HepG2 (cell line): ENCODE results near the gene SDC4. TPM values are rescaled to one million over a fixed set of nuclear protein-coding genes. Genes with fewer than 3 reads are reported as not detected.

ENCODE experiments used
- ATAC-seq: fragments of 200-7000 bp; cut with Tn5 transposase; 3 replicates; pipeline ENCODE4 v1.9.1; 2020; ENCODE audit warnings: mild to moderate bottlenecking, moderate library complexity
- BruUV-seq: library from RNA; stranded (reverse); fragments of 400-500 nt; replicated peaks from 2 replicates; lab custom pipeline; 2021; lab: Mats Ljungman, UMichigan
- CTCF ChIA-PET: fragments of 300-600 bp; formaldehyde crosslinking; extraction: SDS; loops from one replicate; lab custom pipeline; 2021; ENCODE audit warnings: low total read pairs, inconsistent platforms, low intra/inter-chr PET ratio; lab: Yijun Ruan, JAX
- POLR2A ChIA-PET: fragments of 350-600 bp; sonication (Branson Sonifier 250); formaldehyde crosslinking; loops from one replicate; lab custom pipeline; 2020; ENCODE audit warnings: antibody characterized with exemption, inconsistent platforms; lab: Yijun Ruan, JAX
- DNase-seq: peaks from one replicate; pipeline ENCODE4 v3.0.0-alpha.2; 2015; ENCODE audit warnings: low spot score
- FAIRE-seq: peaks from 3 replicates; lab custom pipeline; 2011; peaks lifted over from hg19 to GRCh38; lab: Jason Lieb, UNC
- H2AFZ ChIP-seq: one replicate; pipeline ENCODE4 v1.6.1; 2011; ENCODE audit warnings: low read length, inconsistent platforms
- H3K27ac ChIP-seq: fragments of 300-600 bp; 3 replicates; pipeline ENCODE4 v1.8.0; 2011; ENCODE audit warnings: mixed run types, mild to moderate bottlenecking, mixed read lengths, low read length, inconsistent platforms; ENCODE audit not compliant: insufficient read depth; ENCODE audit errors: extremely low read length
- H3K27me3 ChIP-seq, 2 experiments: fragments of 200-600 bp in 1 of 2; 2 replicates in 1 of 2; 3 replicates in 1 of 2; pipeline versions ENCODE4 v1.6.0 to v1.8.0; 2011; ENCODE audit warnings: low read length in 2 of 2, mild to moderate bottlenecking in 2 of 2, moderate library complexity in 2 of 2, inconsistent platforms in 1 of 2; ENCODE audit not compliant: insufficient read depth in 2 of 2, control insufficient read depth in 1 of 2
- H3K36me3 ChIP-seq, 2 experiments: fragments of 200-600 bp in 1 of 2; replicated peaks in 1 of 2; 2 replicates in 1 of 2; 3 replicates in 1 of 2; pipeline versions ENCODE4 v1.5.1 to v1.8.0; 2011; ENCODE audit warnings: low read length in 2 of 2, inconsistent platforms in 1 of 2; ENCODE audit not compliant: insufficient read depth in 2 of 2, control insufficient read depth in 1 of 2
- H3K4me1 ChIP-seq: 2 replicates; pipeline ENCODE4 v1.5.1; 2012; ENCODE audit warnings: low read length, inconsistent platforms; ENCODE audit not compliant: insufficient read depth
- H3K4me2 ChIP-seq: 2 replicates; pipeline ENCODE4 v1.6.0; 2011; ENCODE audit warnings: low read depth, low read length, inconsistent platforms
- H3K4me3 ChIP-seq, 3 experiments: fragments of 200-600 bp in 1 of 3; sonication (generic), shearing (Covaris generic) in 1 of 3; replicated peaks in 1 of 3; 2 replicates each; pipeline ENCODE4 v1.5.1; 2011 to 2016; ENCODE audit warnings: low read length in 3 of 3, inconsistent platforms in 2 of 3, low read depth in 2 of 3, mild to moderate bottlenecking in 2 of 3, control low read depth in 1 of 3, mixed read lengths in 1 of 3; ENCODE audit not compliant: insufficient read depth in 1 of 3
- H3K79me2 ChIP-seq: one replicate; pipeline ENCODE4 v1.6.1; 2011; ENCODE audit warnings: low read length, inconsistent platforms; ENCODE audit not compliant: insufficient read depth
- H3K9ac ChIP-seq: 2 replicates; pipeline ENCODE4 v1.6.0; 2011; ENCODE audit warnings: mild to moderate bottlenecking, low read depth, low read length, inconsistent platforms; ENCODE audit not compliant: insufficient read depth
- H3K9me3 ChIP-seq: 2 replicates; pipeline ENCODE4 v1.5.1; 2012; ENCODE audit warnings: mild to moderate bottlenecking, low read length
- H4K20me1 ChIP-seq: 2 replicates; pipeline ENCODE4 v1.6.0; 2011; ENCODE audit warnings: inconsistent platforms, mild to moderate bottlenecking, low read length, moderate library complexity; ENCODE audit not compliant: insufficient read depth
- ATF7 ChIP-seq, 2 experiments: fragments of 450-650 bp in 1 of 2; sonication (generic) in 1 of 2; formaldehyde crosslinking in 1 of 2; IDR thresholded peaks; 2 replicates each; pipeline versions ENCODE4 v1.4.0 to v1.6.1; 2016 to 2020; ENCODE audit warnings: antibody characterized with exemption in 1 of 2, mild to moderate bottlenecking in 1 of 2, missing genetic modification reagents in 1 of 2
- CCDC6 ChIP-seq: sonication (generic); formaldehyde crosslinking; IDR thresholded peaks from 2 replicates; pipeline ENCODE4 v1.8.1; 2022; ENCODE audit warnings: mild to moderate bottlenecking, missing genetic modification reagents, moderate library complexity
- CREB1 ChIP-seq, 2 experiments: fragments of 450-650 bp in 1 of 2; IDR thresholded peaks; 2 replicates each; pipeline ENCODE4 v1.6.1; 2016 to 2017; ENCODE audit warnings: control low read depth in 1 of 2, mild to moderate bottlenecking in 1 of 2, missing compliant biosample characterization in 1 of 2, missing genetic modification characterization in 1 of 2
- GMEB1 ChIP-seq: sonication (generic); formaldehyde crosslinking; IDR thresholded peaks from 2 replicates; pipeline ENCODE4 v1.5.1; 2020; ENCODE audit warnings: missing genetic modification reagents, mild to moderate bottlenecking, borderline replicate concordance
- IRF1 ChIP-seq: sonication (generic); formaldehyde crosslinking; IDR thresholded peaks from 2 replicates; pipeline ENCODE4 v1.4.0; 2020; ENCODE audit warnings: low read depth, mild to moderate bottlenecking, missing genetic modification reagents
- MEF2D ChIP-seq: sonication (generic); formaldehyde crosslinking; IDR thresholded peaks from 2 replicates; pipeline ENCODE4 v1.5.1; 2020; ENCODE audit warnings: mild to moderate bottlenecking, missing genetic modification reagents
- TFE3 ChIP-seq: IDR thresholded peaks from 2 replicates; pipeline ENCODE4 v1.6.1; 2016
- ZMAT5 ChIP-seq: sonication (generic); formaldehyde crosslinking; IDR thresholded peaks from 2 replicates; pipeline ENCODE4 v1.5.0; 2020; ENCODE audit warnings: mild to moderate bottlenecking, low read depth, missing genetic modification reagents, borderline replicate concordance
- WGBS: methylation state at CpG from one replicate; pipeline ENCODE4 v1.1.6; 2017; ENCODE audit warnings: low lambda C conversion rate; 5-methylcytosine and 5-hydroxymethylcytosine counted together
- in situ Hi-C: cut with HindIII; loops from 2 replicates; pipeline ENCODE4 v1.10.0; 2017; ENCODE audit warnings: low pct_unique_long_range_greater_than_20kb; ENCODE audit not compliant: extremely low pct_ligation_motif_present
- intact Hi-C: fragments of 100-400 bp; cut with micrococcal nuclease; formaldehyde crosslinking; loops from one replicate; pipeline ENCODE4 v1.10.0; 2022; ENCODE audit not compliant: unreplicated experiment
- polyA plus RNA-seq, 8 experiments: library from polyadenylated mRNA; depleted of rRNA in 3 of 8; stranded (reverse) in 7 of 8; unstranded in 1 of 8; fragments of >200 nt; fragmentation: Illumina TruSeq in 4 of 8; extraction: Trizol in 4 of 8; gene quantifications; 2 replicates each; pipeline versions ENCODE4 v1.2.1 to v1.2.3, GENCODE V29; 2011 to 2016; ENCODE audit warnings: low read depth in 4 of 8, missing spikeins in 1 of 8, mixed read lengths in 1 of 8; ENCODE audit not compliant: insufficient read depth in 1 of 8
- total RNA-seq, 5 experiments: library from RNA; depleted of rRNA; stranded (reverse); fragments of >200 nt; fragmentation: Illumina TruSeq; extraction: Trizol; gene quantifications; 2 replicates each; pipeline ENCODE4 v1.2.3, GENCODE V29; 2016; ENCODE audit warnings: low read depth in 1 of 5

The SDC4 gene
- total and polyA plus RNA-seq, 2 of the 13 experiments (the other 11 are each of a cell fraction or from before 2014, with no cell fraction given) = 49.0 to 65.1 TPM

GRCh38 chr20:45282700-45283550, 65.3 kb downstream of the SDC4 start (continued):
- no peak for TF ChIP-seq ZMAT5 (CRISPR knock-in tag)
- TF ChIP-seq IRF1 (CRISPR knock-in tag) = no peak
- TF ChIP-seq TFE3 (CRISPR knock-in tag) = no peak
- TF ChIP-seq CCDC6 (CRISPR knock-in tag) = no peak

- H3K36me3 ChIP-seq = no peaks in the 10 kb centered on the region
- DNase-seq = no peak
- no peak overlapping the region for H3K27ac ChIP-seq
- ChIA-PET CTCF (no interaction called here), POLR2A (no interaction called here)
- no peak overlapping the region for H3K4me3 ChIP-seq
- intact Hi-C loops (no loop called here), in situ Hi-C loops (no loop called here)
- no peak overlapping the region for H3K9ac ChIP-seq
- no TSS peak for BruUV-seq
- no peaks in the 10 kb centered on the region for H4K20me1 ChIP-seq
- H3K27me3 ChIP-seq = peaks cover 0 to 25% of the 10 kb centered on the region in 2 experiments; a peak in 3 of 5 replicates
- no peaks in the 10 kb centered on the region for H3K79me2 ChIP-seq
- no peak overlapping the region for H2AFZ ChIP-seq
- no peak for FAIRE-seq
- H3K4me1 ChIP-seq = no peaks in the 10 kb centered on the region
- ATAC-seq = no peak
- 0% methylated on average over 1 of the region's 1 CpG for WGBS
- no peaks in the 10 kb centered on the region for H3K9me3 ChIP-seq
- H3K4me2 ChIP-seq = no peak overlapping the region
- no peak for TF ChIP-seq MEF2D (CRISPR knock-in tag)
- TF ChIP-seq GMEB1 = no peak
- TF ChIP-seq ATF7 (IDR thresholded peaks at IDR 0.05) = peak; percentile 100
- TF ChIP-seq ATF7 (CRISPR knock-in tag; IDR thresholded peaks at IDR 0.05) = no peak
- TF ChIP-seq CREB1 (IDR thresholded peaks at IDR 0.05) = peak; percentile 86
- TF ChIP-seq CREB1 (CRISPR knock-in tag; IDR thresholded peaks at IDR 0.05) = no peak
Observed at GRCh38 chr20:45279992-45280391, 68.2 kb downstream of the SDC4 start.
